H1 (cell line): ENCODE measurements around the gene ALS2CL. TPM values are rescaled to one million over a fixed set of nuclear protein-coding genes. Genes with fewer than 3 reads are reported as not detected.

ENCODE experiments used
- CTCF ChIA-PET: fragments of 300-600 bp; sonication (Branson Sonifier 250); formaldehyde crosslinking; loops from one replicate; lab custom pipeline; 2021; ENCODE audit not compliant: partially characterized antibody; lab: Charles Lee
- POLR2A ChIA-PET: fragments of 300-600 bp; sonication (Branson Sonifier 250); formaldehyde crosslinking; loops from one replicate; lab custom pipeline; 2021; ENCODE audit warnings: inconsistent platforms; ENCODE audit not compliant: partially characterized antibody; lab: Charles Lee
- DNase-seq, 2 experiments: peaks; one replicate each; pipeline versions ENCODE4 v3.0.0 to v3.0.0-alpha.2; 2010 to 2022; ENCODE audit warnings: low spot score in 2 of 2, low read depth in 1 of 2, mixed read lengths in 1 of 2
- FAIRE-seq: peaks from 2 replicates; lab custom pipeline; 2011; peaks lifted over from hg19 to GRCh38; lab: Jason Lieb, UNC
- H2AFZ ChIP-seq: 2 replicates; pipeline ENCODE4 v1.8.1; 2012; ENCODE audit warnings: low read length, inconsistent platforms
- H2AK5ac ChIP-seq: 2 replicates; pipeline ENCODE4 v1.6.1; 2013; ENCODE audit warnings: low read depth, low read length
- H2BK120ac ChIP-seq: replicated peaks from 2 replicates; pipeline ENCODE3; 2013; ENCODE audit warnings: low read depth, low read length, inconsistent platforms
- H2BK12ac ChIP-seq: 2 replicates; pipeline ENCODE4 v1.6.1; 2013; ENCODE audit warnings: low read depth, low read length
- H2BK15ac ChIP-seq: 2 replicates; pipeline ENCODE4 v1.6.1; 2013; ENCODE audit warnings: low read length
- H2BK20ac ChIP-seq: 2 replicates; pipeline ENCODE4 v1.6.1; 2013; ENCODE audit warnings: low read length
- H2BK5ac ChIP-seq: 2 replicates; pipeline ENCODE4 v1.6.1; 2013; ENCODE audit warnings: low read depth, low read length
- H3K14ac ChIP-seq: 2 replicates; pipeline ENCODE4 v1.6.1; 2013; ENCODE audit warnings: inconsistent platforms; ENCODE audit not compliant: insufficient read length
- H3K18ac ChIP-seq: 2 replicates; pipeline ENCODE4 v1.6.1; 2013; ENCODE audit warnings: low read length; ENCODE audit errors: extremely low read depth
- H3K23ac ChIP-seq: 2 replicates; pipeline ENCODE4 v1.6.1; 2013; ENCODE audit warnings: inconsistent platforms; ENCODE audit not compliant: insufficient read length
- H3K23me2 ChIP-seq: 2 replicates; pipeline ENCODE4 v1.6.1; 2013; ENCODE audit warnings: low read depth, low read length
- H3K27ac ChIP-seq: 2 replicates; pipeline ENCODE4 v1.6.1; 2011; ENCODE audit warnings: low read depth, low read length, inconsistent platforms
- H3K27me3 ChIP-seq, 4 experiments: replicated peaks in 1 of 4; 1 replicate in 1 of 4; 2 replicates in 3 of 4; pipeline versions ENCODE4 v1.6.1 to v1.8.1; 2011 to 2013; ENCODE audit warnings: low read length in 3 of 4, mild to moderate bottlenecking in 3 of 4, inconsistent platforms in 2 of 4, mixed read lengths in 2 of 4, moderate library complexity in 1 of 4; ENCODE audit not compliant: control insufficient read depth in 3 of 4, insufficient read depth in 3 of 4; ENCODE audit errors: extremely low read depth in 1 of 4
- H3K36me3 ChIP-seq, 4 experiments: 2 replicates each; pipeline versions ENCODE4 v1.6.1 to v1.8.1; 2011 to 2013; ENCODE audit warnings: mild to moderate bottlenecking in 4 of 4, low read length in 3 of 4, moderate library complexity in 2 of 4, control low read depth in 1 of 4, inconsistent platforms in 1 of 4; ENCODE audit not compliant: insufficient read depth in 4 of 4, control insufficient read depth in 2 of 4
- H3K4ac ChIP-seq: replicated peaks from 2 replicates; pipeline ENCODE3; 2013; ENCODE audit warnings: low read length, low read depth, mixed read lengths, inconsistent platforms; ENCODE audit not compliant: insufficient read length
- H3K4me1 ChIP-seq, 4 experiments: replicated peaks in 1 of 4; 1 replicate in 1 of 4; 2 replicates in 3 of 4; pipeline versions ENCODE4 v1.6.1 to v1.8.1; 2011 to 2013; ENCODE audit warnings: low read length in 3 of 4, inconsistent platforms in 2 of 4, mixed read lengths in 1 of 4; ENCODE audit not compliant: insufficient read depth in 4 of 4, control insufficient read depth in 3 of 4
- H3K4me2 ChIP-seq, 2 experiments: 2 replicates each; pipeline versions ENCODE4 v1.6.1 to v1.8.1; 2011 to 2013; ENCODE audit warnings: low read depth in 2 of 2, low read length in 2 of 2, control low read depth in 1 of 2, inconsistent platforms in 1 of 2, mild to moderate bottlenecking in 1 of 2; ENCODE audit not compliant: insufficient read depth in 1 of 2
- H3K4me3 ChIP-seq, 4 experiments: fragments of 200-600, 300-600 bp in 1 of 4; sonication (generic), shearing (Covaris generic), sonication (Bioruptor Twin) in 1 of 4; 2 replicates each; pipeline versions ENCODE4 v1.5.1 to v1.8.1; 2011 to 2016; ENCODE audit warnings: low read length in 4 of 4, low read depth in 3 of 4, control low read depth in 2 of 4, inconsistent platforms in 2 of 4, mild to moderate bottlenecking in 2 of 4, mixed read lengths in 1 of 4, moderate library complexity in 1 of 4; ENCODE audit not compliant: insufficient read depth in 2 of 4; ENCODE audit errors: extremely low read depth in 1 of 4
- H3K56ac ChIP-seq: replicated peaks from 2 replicates; pipeline ENCODE3; 2013; ENCODE audit warnings: low read depth, mild to moderate bottlenecking, mixed read lengths, low read length, inconsistent platforms; ENCODE audit not compliant: insufficient read length
- H3K79me1 ChIP-seq: 2 replicates; pipeline ENCODE4 v1.6.1; 2013; ENCODE audit warnings: low read depth, low read length, control low read depth
- H3K79me2 ChIP-seq, 2 experiments: 2 replicates each; pipeline versions ENCODE4 v1.6.1 to v1.8.1; 2012 to 2013; ENCODE audit warnings: low read length in 2 of 2, mild to moderate bottlenecking in 2 of 2, inconsistent platforms in 1 of 2; ENCODE audit not compliant: insufficient read depth in 2 of 2, control insufficient read depth in 1 of 2
- H3K9ac ChIP-seq, 4 experiments: replicated peaks in 1 of 4; 1 replicate in 1 of 4; 2 replicates in 3 of 4; pipeline versions ENCODE4 v1.6.1 to v1.8.1; 2011 to 2013; ENCODE audit warnings: low read depth in 3 of 4, low read length in 3 of 4, control low read depth in 2 of 4, mild to moderate bottlenecking in 2 of 4, moderate library complexity in 2 of 4, inconsistent platforms in 1 of 4; ENCODE audit errors: extremely low read depth in 1 of 4
- H3K9me3 ChIP-seq, 2 experiments: 2 replicates each; pipeline versions ENCODE4 v1.6.1 to v1.8.1; 2012 to 2013; ENCODE audit warnings: mild to moderate bottlenecking in 2 of 2, moderate library complexity in 2 of 2, control low read depth in 1 of 2, inconsistent platforms in 1 of 2, low read depth in 1 of 2, low read length in 1 of 2, mixed read lengths in 1 of 2; ENCODE audit not compliant: insufficient read depth in 2 of 2
- H4K20me1 ChIP-seq, 2 experiments: replicated peaks in 1 of 2; 2 replicates each; pipeline versions ENCODE3 to v1.8.1; 2011 to 2013; ENCODE audit warnings: inconsistent platforms in 2 of 2, low read length in 2 of 2, mild to moderate bottlenecking in 1 of 2; ENCODE audit not compliant: insufficient read depth in 2 of 2, control insufficient read depth in 1 of 2
- H4K5ac ChIP-seq: 2 replicates; pipeline ENCODE4 v1.6.1; 2013; ENCODE audit warnings: low read length, low read depth, mixed read lengths, inconsistent platforms; ENCODE audit not compliant: insufficient read length
- H4K8ac ChIP-seq: 2 replicates; pipeline ENCODE4 v1.8.0; 2013; ENCODE audit warnings: mild to moderate bottlenecking, moderate library complexity, low read length, inconsistent platforms; ENCODE audit not compliant: insufficient read depth; ENCODE audit errors: extremely low read depth
- H4K91ac ChIP-seq: replicated peaks from 2 replicates; pipeline ENCODE3; 2013; ENCODE audit warnings: low read length, mixed read lengths, inconsistent platforms; ENCODE audit not compliant: insufficient read length
- JUND ChIP-seq: IDR thresholded peaks from 2 replicates; pipeline ENCODE4 v1.6.1; 2011; ENCODE audit warnings: mild to moderate bottlenecking, improper control_type of control experiment, low read length
- RBBP5 ChIP-seq: IDR thresholded peaks from 2 replicates; pipeline ENCODE4 v1.7.1; 2012; ENCODE audit warnings: low read depth, mild to moderate bottlenecking, inconsistent platforms, low read length, moderate library complexity, borderline replicate concordance
- TCF12 ChIP-seq: IDR thresholded peaks from 2 replicates; pipeline ENCODE4 v1.6.1; 2011; ENCODE audit warnings: low read depth, mild to moderate bottlenecking, low read length
- WGBS, 2 experiments: shearing (Covaris generic) in 1 of 2; methylation state at CpG; one replicate each; pipeline versions ENCODE4 v1.1.6 to v1.1.7; 2013 to 2015; ENCODE audit warnings: low lambda C conversion rate in 2 of 2, mixed read lengths in 2 of 2, inconsistent platforms in 1 of 2, low coverage in 1 of 2, missing lambda C conversion rate in 1 of 2; ENCODE audit not compliant: insufficient replicate concordance in 2 of 2, insufficient coverage in 1 of 2, insufficient read length in 1 of 2; ENCODE audit errors: extremely low coverage in 1 of 2, missing lambda C conversion rate in 1 of 2; 5-methylcytosine and 5-hydroxymethylcytosine counted together
- polyA plus RNA-seq, 7 experiments: library from polyadenylated mRNA; depleted of rRNA in 3 of 7; stranded (reverse) in 5 of 7; unstranded in 2 of 7; fragments of >200 nt in 5 of 7; fragments of 200-250 nt in 2 of 7; gene quantifications; 1 replicate in 5 of 7; 2 replicates in 1 of 7; 4 replicates in 1 of 7; pipeline versions ENCODE4 v1.2.1 to v1.2.3, GENCODE V29; 2011 to 2013; ENCODE audit warnings: missing spikeins in 2 of 7, mixed read lengths in 2 of 7
- total RNA-seq: library from RNA; stranded (reverse); fragmentation: NEBNext Ultra II Directional; extraction: Animal tissue kit (Norgen Biotek cat#: 25700); gene quantifications from 2 replicates; pipeline ENCODE4 v1.2.1, GENCODE V29; 2021

ALS2CL gene
- total and polyA plus RNA-seq, 2 of the 8 experiments (the other 6 are each of a cell fraction or from before 2014, with no cell fraction given), result 4.8 to 5.4 TPM

DNA sequence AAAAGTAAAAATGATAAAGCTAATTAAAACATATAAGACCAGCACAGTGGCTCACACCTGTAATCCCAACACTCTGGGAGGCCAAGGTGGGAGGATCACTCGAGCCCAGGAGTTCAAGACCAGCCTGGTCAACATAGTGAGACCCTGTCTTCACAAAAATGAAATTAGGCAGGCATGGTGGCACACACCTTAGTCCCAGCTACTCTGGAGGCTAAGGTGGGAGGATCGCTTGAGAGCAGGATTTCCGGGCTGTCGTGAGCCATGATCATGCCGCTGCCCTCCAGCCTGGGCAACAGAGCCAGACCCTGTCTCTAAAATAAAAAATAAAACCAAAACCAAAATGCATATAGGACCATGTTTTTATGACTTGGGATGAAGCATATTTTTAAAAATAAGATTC lies 29.0 kb upstream of the ALS2CL start:
- no peak for FAIRE-seq
- H3K4me3 ChIP-seq, result no peak overlapping the region
- H2BK12ac ChIP-seq, result no peak overlapping the region
- no peak overlapping the region for H2BK5ac ChIP-seq
- no peak overlapping the region for H2BK20ac ChIP-seq
- H2BK120ac ChIP-seq, result no peak overlapping the region
- no peak overlapping the region for H2AK5ac ChIP-seq
- no peak overlapping the region for H3K14ac ChIP-seq
- no peak overlapping the region for H2AFZ ChIP-seq
- H3K4me2 ChIP-seq, result no peak overlapping the region
- no peak overlapping the region for H3K56ac ChIP-seq
- WGBS, 2 experiments, result 96% methylated on average over 5 of the region's 5 CpGs; no CpG with 5 or more reads in 1 of the 2 experiments
- ChIA-PET POLR2A (no interaction called here), CTCF (interaction anchor here (1.2 to 4.0 kb wide), 3 partner anchors 13 to 26 kb away, joined by 3 to 12 read pairs (median 6); no protein-coding TSS in a partner anchor)
- no peaks in the 10 kb centered on the region for H3K23me2 ChIP-seq
- H3K23ac ChIP-seq, result no peak overlapping the region
- no peaks in the 10 kb centered on the region for H4K20me1 ChIP-seq
- no peak overlapping the region for H4K8ac ChIP-seq
- H3K9me3 ChIP-seq, result no peaks in the 10 kb centered on the region; a peak in 1 of 4 replicates
- H3K79me1 ChIP-seq, result no peaks in the 10 kb centered on the region
- no peak overlapping the region for H2BK15ac ChIP-seq
- no peak overlapping the region for H4K91ac ChIP-seq
- H4K5ac ChIP-seq, result no peak overlapping the region
- no peaks in the 10 kb centered on the region for H3K27me3 ChIP-seq
- no peak overlapping the region for H3K18ac ChIP-seq
- H3K4me1 ChIP-seq, result peaks cover 0 to 5% (median 0%) of the 10 kb centered on the region in 4 experiments; a peak in 2 of 7 replicates
- DNase-seq, result no peak
- H3K79me2 ChIP-seq, result no peaks in the 10 kb centered on the region
- no peak overlapping the region for H3K27ac ChIP-seq
- H3K36me3 ChIP-seq, result no peaks in the 10 kb centered on the region
- no peak overlapping the region for H3K4ac ChIP-seq
- no peak for TF ChIP-seq TCF12
- TF ChIP-seq JUND, result no peak
- no peak for TF ChIP-seq RBBP5
- no peak overlapping the region for H3K9ac ChIP-seq
